ENCODE measurements around the gene RTP2.

Gene RTP2

GRCh38 chr3:187738331-187739093 lies 36.2 kb upstream of the RTP2 start:
- peak; percentile 87 for DNase-seq

GRCh38 chr3:187738071-187738330 lies 35.6 kb upstream of the RTP2 start:
- no peak for DNase-seq

- DNase-seq, result peak; percentile 86
These were observed 35.2 kb upstream of the RTP2 start for GRCh38 chr3:187737368-187738070.

- DNase-seq, result no peak
These were observed 34.6 kb upstream of the RTP2 start for GRCh38 chr3:187737006-187737367.

GRCh38 chr3:187736418-187736871 lies 34.1 kb upstream of the RTP2 start:
- DNase-seq, result no peak

GRCh38 chr3:187735837-187736236 lies 33.5 kb upstream of the RTP2 start:
- no peak for DNase-seq

GRCh38 chr3:187735383-187735782 lies 33.0 kb upstream of the RTP2 start:
- no peak for DNase-seq

GRCh38 chr3:187734841-187735240 lies 32.5 kb upstream of the RTP2 start:
- no peak for DNase-seq

GRCh38 chr3:187733371-187733770 lies 31.0 kb upstream of the RTP2 start:
- DNase-seq, result no peak

GRCh38 chr3:187729598-187729997 lies 27.2 kb upstream of the RTP2 start:
- DNase-seq, result no peak

- no peak for DNase-seq
These were observed 26.7 kb upstream of the RTP2 start for GRCh38 chr3:187728940-187729583.

- no peak for DNase-seq
These were observed 25.9 kb upstream of the RTP2 start for GRCh38 chr3:187728248-187728647.

GRCh38 chr3:187726564-187726963 lies 24.2 kb upstream of the RTP2 start:
- no peak for DNase-seq

- DNase-seq, result no peak
These were observed 23.5 kb upstream of the RTP2 start for GRCh38 chr3:187725653-187726370.

GRCh38 chr3:187725224-187725623 lies 22.9 kb upstream of the RTP2 start:
- no peak for DNase-seq

- DNase-seq, result no peak
These were observed 19.9 kb upstream of the RTP2 start for GRCh38 chr3:187722206-187722612.

- no peak for DNase-seq
These were observed 18.7 kb upstream of the RTP2 start for GRCh38 chr3:187721055-187721454.

GRCh38 chr3:187720337-187720670 lies 17.9 kb upstream of the RTP2 start:
- no peak for DNase-seq

- no peak for DNase-seq
These were observed 17.4 kb upstream of the RTP2 start for GRCh38 chr3:187719628-187720336.

- DNase-seq, result no peak
These were observed 16.4 kb upstream of the RTP2 start for GRCh38 chr3:187718802-187719201.

- DNase-seq, result no peak
These were observed 15.2 kb upstream of the RTP2 start for GRCh38 chr3:187717572-187717971.

GRCh38 chr3:187714404-187714979 lies 12.1 kb upstream of the RTP2 start:
- peak; percentile 84 for DNase-seq

GRCh38 chr3:187713504-187713903 lies 11.1 kb upstream of the RTP2 start:
- DNase-seq, result no peak

All from activated effector memory CD4-positive, alpha-beta T cell treated with anti-CD3 and anti-CD28 coated beads, Interleukin-2, amount 50 U/mL, for 16 hours (primary cell).